Measurements from ENCODE around the gene BANK1.

BANK1 gene

GRCh38 chr4:101910786-101911373, 120.3 kb downstream of the BANK1 start:
- no peak for DNase-seq

GRCh38 chr4:101911616-101912015, 121.1 kb downstream of the BANK1 start:
- DNase-seq: no peak

DNA sequence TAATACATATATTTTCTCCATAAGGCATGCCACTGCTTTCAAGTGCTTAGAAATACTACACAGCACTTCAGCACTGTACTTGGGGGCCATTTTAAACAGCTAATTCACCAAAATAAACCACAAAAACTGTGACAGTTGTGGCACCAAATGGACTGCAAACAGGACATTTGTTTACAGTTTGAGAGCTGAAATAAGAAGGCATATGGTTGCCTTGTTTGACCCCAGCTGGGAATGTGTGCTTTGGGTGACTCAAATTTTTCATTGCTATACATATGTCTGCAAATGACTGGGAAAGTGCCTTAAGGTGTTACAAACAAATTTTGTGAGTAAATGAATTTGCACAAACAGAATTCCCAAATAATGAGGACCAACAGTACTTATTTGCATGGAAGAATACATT, 124.2 kb downstream of the BANK1 start:
- DNase-seq: no peak

- DNase-seq: no peak
Measured at GRCh38 chr4:101919373-101919977, 128.9 kb downstream of the BANK1 start.

- DNase-seq: no peak
Measured at GRCh38 chr4:101921370-101921769, 130.8 kb downstream of the BANK1 start.

GRCh38 chr4:101931619-101932018, 141.1 kb downstream of the BANK1 start:
- DNase-seq: no peak

DNA sequence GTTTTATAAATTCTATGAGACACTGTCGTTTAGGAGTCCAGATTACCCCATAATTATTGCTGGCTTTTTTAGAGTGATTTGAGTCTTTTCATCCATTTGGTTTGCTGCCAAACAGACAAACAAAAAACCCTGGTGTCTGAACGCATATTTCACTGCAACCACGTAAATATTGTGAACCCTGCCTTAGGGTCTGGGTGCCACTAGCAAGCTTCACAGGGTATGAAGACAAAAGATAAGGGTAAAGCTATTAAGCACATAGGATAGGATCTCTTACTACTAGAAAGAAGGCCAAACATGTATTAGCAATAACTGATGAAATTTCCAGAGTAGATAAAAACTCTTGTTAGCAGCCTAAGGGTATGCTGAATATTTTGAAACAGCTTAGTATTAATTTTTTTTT, 143.3 kb downstream of the BANK1 start:
- DNase-seq: no peak

DNA sequence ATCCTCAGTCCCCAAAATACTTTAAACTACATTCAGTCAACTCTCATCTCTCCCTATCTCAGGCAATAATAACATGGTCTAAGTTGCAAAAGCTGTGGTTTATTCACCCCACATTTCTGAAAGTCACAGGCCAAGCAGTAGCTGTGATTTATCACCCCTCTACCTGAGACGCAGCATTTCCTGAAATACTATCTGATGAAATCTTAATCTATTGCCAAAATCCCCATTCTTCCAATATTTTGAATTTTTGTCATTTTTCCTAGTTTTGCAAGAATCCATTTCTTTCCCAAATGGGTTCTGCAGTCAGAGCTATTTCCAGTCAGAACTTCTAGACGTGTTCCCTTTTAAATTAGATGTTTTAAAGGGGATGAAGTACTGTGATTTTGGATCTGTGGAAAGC, 148.3 kb downstream of the BANK1 start:
- no peak for DNase-seq

DNA sequence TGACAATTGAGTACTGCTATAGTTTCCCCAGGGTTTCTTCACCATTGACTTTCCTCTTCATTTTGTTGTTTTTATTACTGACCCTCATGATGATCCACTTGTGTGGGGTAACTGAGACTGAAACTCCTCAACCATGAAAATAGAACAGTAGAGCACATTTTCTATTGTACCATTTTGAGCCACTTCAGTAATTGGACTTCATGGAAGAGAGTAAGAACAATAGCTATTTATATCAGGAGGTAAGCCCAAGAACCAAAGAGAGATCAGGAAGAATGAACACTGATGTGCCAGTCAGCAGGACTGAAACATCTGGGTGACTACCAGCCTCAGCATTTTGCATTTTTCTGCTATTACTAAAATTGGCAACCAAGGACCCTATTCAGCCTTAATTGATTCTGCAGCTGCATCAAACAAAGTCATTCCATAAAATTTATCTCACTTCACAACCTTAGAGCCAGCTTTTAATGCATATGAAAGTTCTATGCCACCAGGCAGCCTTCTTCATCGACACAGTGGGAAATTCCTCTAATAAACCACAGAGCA, 151.4 kb downstream of the BANK1 start:
- DNase-seq: no peak

- DNase-seq: no peak
Measured at GRCh38 chr4:101942891-101943290, 152.4 kb downstream of the BANK1 start.

GRCh38 chr4:101944649-101945048, 154.1 kb downstream of the BANK1 start:
- no peak for DNase-seq

DNA sequence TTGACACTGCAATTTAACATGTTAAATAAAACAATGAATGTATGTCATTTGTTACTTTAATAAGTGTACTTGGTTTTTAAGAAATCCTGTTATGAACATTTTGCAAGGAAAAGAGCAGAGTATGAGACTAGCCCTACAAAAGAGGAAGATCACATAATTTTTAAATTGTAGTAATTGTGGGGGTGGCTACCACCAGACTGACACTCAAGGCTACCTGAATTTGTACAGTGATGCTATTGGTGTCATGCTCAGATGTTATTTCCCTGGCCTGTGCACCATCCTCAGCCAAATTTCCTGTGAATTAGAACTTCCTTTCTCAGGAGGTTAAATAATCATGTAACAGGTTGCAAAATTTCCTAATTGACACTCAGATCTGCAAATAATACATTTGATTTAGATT, 157.5 kb downstream of the BANK1 start:
- DNase-seq: no peak

DNA sequence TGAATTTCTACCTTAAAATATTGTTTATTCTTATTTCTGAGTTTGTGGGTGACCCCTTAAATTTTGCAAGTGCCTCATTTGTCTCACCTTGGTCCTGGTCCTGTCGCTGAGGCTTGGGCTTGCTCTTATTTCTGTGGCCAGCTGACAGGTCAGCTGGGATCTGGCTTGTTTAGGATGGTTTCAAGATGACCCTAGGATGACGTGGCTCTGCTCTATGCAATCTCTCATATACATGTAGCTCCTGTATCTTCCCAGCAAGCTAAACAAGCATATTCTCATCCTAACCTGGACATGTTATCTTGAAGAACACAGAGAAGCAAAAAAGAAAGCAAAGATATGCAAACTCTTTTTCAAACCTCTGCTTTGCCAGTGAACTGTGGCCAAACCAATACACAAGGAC, 158.4 kb downstream of the BANK1 start:
- no peak for DNase-seq

DNA sequence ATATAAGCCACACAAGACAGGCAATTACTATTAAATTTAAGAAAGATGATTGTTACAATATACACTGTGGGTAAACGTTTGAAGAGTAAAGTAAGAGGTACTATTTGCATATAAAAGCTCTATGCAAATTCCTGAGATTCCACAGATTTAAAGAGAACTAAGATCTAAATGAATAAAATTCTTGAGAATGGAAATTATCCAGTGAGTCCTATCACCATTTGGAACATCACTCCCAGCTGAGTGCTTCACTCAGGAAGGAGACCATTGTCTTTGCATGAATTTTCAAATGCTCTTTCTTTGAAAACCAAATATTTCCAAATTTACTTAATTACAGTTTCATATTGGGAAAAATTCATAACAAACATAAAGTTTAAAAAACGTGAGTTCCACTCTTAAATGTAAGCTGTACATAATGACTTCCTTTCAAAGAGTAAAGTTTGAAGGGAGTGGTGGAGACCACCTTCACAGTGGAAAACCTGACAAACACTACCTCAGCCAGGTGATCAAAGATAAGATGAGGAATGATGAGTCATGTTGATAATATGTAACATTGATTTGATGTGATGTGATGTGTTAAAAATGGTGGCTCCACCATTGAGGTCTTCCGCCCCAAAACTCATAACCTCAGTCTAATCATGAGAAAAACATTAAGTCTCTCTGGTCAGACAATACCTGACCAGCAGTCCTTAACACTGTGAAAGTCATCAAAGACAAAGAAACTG, 159.9 kb downstream of the BANK1 start:
- DNase-seq: no peak

DNA sequence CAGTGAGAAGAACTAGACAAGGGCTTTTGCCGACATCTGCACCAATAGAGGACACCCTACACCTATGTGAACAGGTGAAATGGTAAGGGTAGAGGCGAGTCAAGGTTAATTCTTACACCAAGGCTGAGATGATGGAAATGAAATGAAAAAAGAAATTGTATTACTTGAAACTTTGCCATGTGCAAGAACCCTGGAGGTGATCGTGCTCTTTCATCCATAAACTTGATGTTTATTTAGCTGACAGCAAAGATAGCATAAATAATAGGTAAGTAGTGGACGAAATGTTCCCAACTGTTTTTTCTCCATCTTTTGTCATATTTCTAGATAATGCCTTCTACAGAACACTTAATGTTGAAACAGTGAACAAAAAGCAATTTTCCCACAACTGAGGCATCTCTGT, 162.5 kb downstream of the BANK1 start:
- no peak for DNase-seq

- no peak for DNase-seq
Measured at GRCh38 chr4:101953949-101954348, 163.4 kb downstream of the BANK1 start.

DNA sequence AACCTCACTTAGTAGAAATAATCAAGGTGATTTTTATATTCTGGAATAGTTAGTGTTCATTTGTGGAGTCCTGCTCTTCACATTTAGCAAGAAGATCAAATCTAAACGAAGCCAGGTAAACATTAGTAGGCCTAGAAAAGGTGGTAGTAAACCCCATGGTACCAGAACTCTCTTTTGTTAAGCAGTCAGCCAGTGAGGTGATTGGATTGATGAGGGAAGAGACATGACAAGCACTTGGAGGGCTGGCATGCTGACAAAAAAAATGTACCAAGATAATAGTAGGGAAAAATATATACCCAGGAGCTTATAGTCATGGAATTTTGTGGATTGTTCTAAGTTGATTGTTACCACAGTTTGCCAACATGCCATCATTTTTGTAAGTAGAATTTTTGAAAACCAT, 163.8 kb downstream of the BANK1 start:
- no peak for DNase-seq

GRCh38 chr4:101954975-101955678, 164.6 kb downstream of the BANK1 start:
- DNase-seq: no peak

GRCh38 chr4:101956068-101956825, 165.7 kb downstream of the BANK1 start:
- no peak for DNase-seq

GRCh38 chr4:101958547-101958946, 168.0 kb downstream of the BANK1 start:
- DNase-seq: no peak

DNA sequence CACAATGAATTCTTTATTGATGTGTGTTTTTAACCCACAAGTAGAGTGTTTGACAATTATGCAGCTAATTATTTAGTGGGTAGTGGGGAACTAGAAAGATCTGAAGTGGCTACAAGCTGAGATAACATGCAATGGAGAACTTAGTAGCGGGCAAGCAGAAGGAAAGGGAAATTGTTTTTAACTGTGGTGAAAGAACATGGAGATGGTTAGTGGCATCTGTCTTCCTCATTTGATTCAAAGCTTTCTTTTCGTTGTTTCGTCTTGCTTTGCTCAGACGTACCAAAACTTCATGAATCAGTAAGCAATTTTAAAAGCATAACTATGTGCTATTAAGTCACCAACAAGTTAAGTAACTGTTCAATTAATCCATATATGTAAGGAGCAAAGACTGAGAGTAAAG, 169.9 kb downstream of the BANK1 start:
- no peak for DNase-seq

DNA sequence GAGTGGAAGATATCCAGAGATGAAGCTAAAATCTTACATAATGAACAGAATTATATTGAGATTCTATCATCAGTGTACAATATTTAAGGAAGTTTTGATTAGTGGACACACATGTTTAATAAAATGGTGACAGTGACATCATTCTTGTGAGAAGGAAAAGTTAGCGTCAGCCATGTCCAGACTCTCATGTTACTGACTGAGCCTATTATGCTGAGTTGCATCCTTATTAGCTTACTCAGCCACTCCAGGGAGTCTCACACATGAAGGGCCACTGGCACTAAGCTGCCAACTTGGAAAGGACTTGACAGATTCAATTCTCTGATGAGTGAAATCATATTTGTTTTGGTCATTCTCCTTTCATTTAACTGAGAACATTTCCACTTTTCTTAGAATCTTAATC, 170.6 kb downstream of the BANK1 start:
- DNase-seq: no peak
